HCT116 (cell line): ENCODE data around the gene SMARCA2. TPM values are rescaled to one million over a fixed set of nuclear protein-coding genes. Genes with fewer than 3 reads are reported as not detected.

Source experiments
- ATAC-seq: fragments of 200-7000 bp; cut with Tn5 transposase; 2 replicates; pipeline ENCODE4 v1.9.1; 2020; ENCODE audit warnings: mild to moderate bottlenecking, moderate library complexity
- BruUV-seq: library from RNA; stranded (reverse); fragments of 400-500 nt; replicated peaks from 2 replicates; lab custom pipeline; 2021; lab: Mats Ljungman, UMichigan
- CTCF ChIA-PET: fragments of 300-600 bp; sonication (Branson Sonifier 250); formaldehyde crosslinking; loops from one replicate; lab custom pipeline; 2021; ENCODE audit warnings: antibody characterized with exemption; lab: Charles Lee
- POLR2A ChIA-PET: fragments of 300-600, 350-600 bp; sonication (Branson Sonifier 250); formaldehyde crosslinking; loops from one replicate; lab custom pipeline; 2021; ENCODE audit warnings: antibody characterized with exemption; lab: Charles Lee
- RAD21 ChIA-PET, 2 experiments: fragments of 300-600 bp; sonication (Branson Sonifier 250); formaldehyde crosslinking; loops; one replicate each; lab custom pipeline; 2023; ENCODE audit warnings: low total read pairs in 2 of 2; ENCODE audit not compliant: uncharacterized antibody in 2 of 2, unreplicated experiment in 2 of 2, low non-redundant PET in 1 of 2; lab: Charles Lee
- DNase-seq: peaks from one replicate; pipeline ENCODE4 v3.0.0-alpha.2; 2010; ENCODE audit warnings: low read depth, low spot score
- H2AFZ ChIP-seq: fragments of 200-600 bp; shearing (Covaris generic), sonication (generic); 2 replicates; pipeline ENCODE4 v1.6.1; 2017; ENCODE audit warnings: low read depth, mixed run types, mixed read lengths, antibody characterized with exemption, low read length; ENCODE audit not compliant: poor library complexity, severe bottlenecking
- H3K27ac ChIP-seq: 2 replicates; pipeline ENCODE4 v1.5.1; 2012; ENCODE audit warnings: low read depth, low read length
- H3K27me3 ChIP-seq: fragments of 200-600 bp; sonication (generic); 2 replicates; pipeline ENCODE4 v1.6.1; 2016; ENCODE audit warnings: mixed run types, low read length, mixed read lengths; ENCODE audit not compliant: insufficient read depth
- H3K36me3 ChIP-seq, 2 experiments: fragments of 200-500 bp in 1 of 2; fragments of 200-600 bp in 1 of 2; sonication (Bioruptor generic) in 1 of 2; sonication (generic) in 1 of 2; 2 replicates each; pipeline versions ENCODE4 v1.5.1 to v1.6.1; 2014 to 2016; ENCODE audit warnings: low read length in 2 of 2, inconsistent platforms in 1 of 2, mixed read lengths in 1 of 2, mixed run types in 1 of 2; ENCODE audit not compliant: insufficient read depth in 2 of 2, control insufficient read depth in 1 of 2
- H3K4me1 ChIP-seq, 2 experiments: fragments of 200-600 bp in 1 of 2; sonication (generic) in 1 of 2; 2 replicates each; pipeline versions ENCODE4 v1.5.1 to v1.6.1; 2012 to 2017; ENCODE audit warnings: low read length in 2 of 2, inconsistent platforms in 1 of 2, mild to moderate bottlenecking in 1 of 2, mixed read lengths in 1 of 2, mixed run types in 1 of 2, moderate library complexity in 1 of 2; ENCODE audit not compliant: insufficient read depth in 2 of 2, control insufficient read depth in 1 of 2
- H3K4me2 ChIP-seq: fragments of 200-600 bp; sonication (generic); 2 replicates; pipeline ENCODE4 v1.6.1; 2017; ENCODE audit warnings: mixed run types, low read length, mixed read lengths
- H3K4me3 ChIP-seq, 2 experiments: fragments of 200-600 bp in 1 of 2; sonication (generic) in 1 of 2; replicated peaks in 1 of 2; 2 replicates each; pipeline ENCODE4 v1.5.1; 2011 to 2016; ENCODE audit warnings: low read length in 2 of 2, control low read depth in 1 of 2, low read depth in 1 of 2, mild to moderate bottlenecking in 1 of 2, mixed read lengths in 1 of 2, mixed run types in 1 of 2
- H3K79me2 ChIP-seq: fragments of 200-600 bp; sonication (generic); 2 replicates; pipeline ENCODE4 v1.6.1; 2017; ENCODE audit warnings: mild to moderate bottlenecking, mixed run types, low read length, moderate library complexity, mixed read lengths; ENCODE audit not compliant: insufficient read depth
- H3K9ac ChIP-seq: fragments of 200-600 bp; sonication (generic); 2 replicates; pipeline ENCODE4 v1.6.1; 2016; ENCODE audit warnings: low read length, mixed read lengths
- H3K9me2 ChIP-seq: fragments of 200-600 bp; sonication (generic), shearing (Covaris generic); 2 replicates; pipeline ENCODE4 v1.6.1; 2017; ENCODE audit warnings: mixed run types, mild to moderate bottlenecking, moderate library complexity; ENCODE audit not compliant: insufficient read depth
- H3K9me3 ChIP-seq, 2 experiments: fragments of 200-500 bp in 1 of 2; fragments of 200-600 bp in 1 of 2; sonication (Bioruptor generic) in 1 of 2; sonication (generic) in 1 of 2; 2 replicates each; pipeline ENCODE4 v1.6.1; 2014 to 2017; ENCODE audit warnings: low read length in 2 of 2, mixed read lengths in 2 of 2, inconsistent platforms in 1 of 2, low read depth in 1 of 2, mild to moderate bottlenecking in 1 of 2, mixed run types in 1 of 2, moderate library complexity in 1 of 2; ENCODE audit not compliant: control insufficient read depth in 1 of 2, insufficient read depth in 1 of 2
- H4K20me1 ChIP-seq: fragments of 200-600 bp; sonication (generic), shearing (Covaris generic); 2 replicates; pipeline ENCODE4 v1.6.1; 2017; ENCODE audit warnings: mixed run types, mild to moderate bottlenecking, moderate library complexity; ENCODE audit not compliant: insufficient read depth
- CBX3 ChIP-seq: IDR thresholded peaks from 2 replicates; pipeline ENCODE4 v1.6.1; 2012; ENCODE audit warnings: low read depth
- CEBPB ChIP-seq: IDR thresholded peaks from 2 replicates; pipeline ENCODE4 v1.6.1; 2012; ENCODE audit warnings: low read depth
- EZH2phosphoT487 ChIP-seq: fragments of 200-600 bp; IDR thresholded peaks from 2 replicates; pipeline ENCODE4 v1.6.1; 2018; ENCODE audit warnings: antibody characterized with exemption, borderline replicate concordance
- SIN3A ChIP-seq: IDR thresholded peaks from 2 replicates; pipeline ENCODE4 v1.6.1; 2012; ENCODE audit warnings: low read depth
- SP1 ChIP-seq: IDR thresholded peaks from 2 replicates; pipeline ENCODE4 v1.6.1; 2012; ENCODE audit warnings: low read depth
- SRF ChIP-seq: IDR thresholded peaks from 2 replicates; pipeline ENCODE4 v1.6.1; 2012; ENCODE audit warnings: low read depth
- ZBTB33 ChIP-seq: IDR thresholded peaks from 2 replicates; pipeline ENCODE4 v1.6.1; 2011; ENCODE audit warnings: mild to moderate bottlenecking, low read length, moderate library complexity; ENCODE audit not compliant: insufficient replicate concordance; ENCODE audit errors: extremely low read depth
- ZFX ChIP-seq: fragments of 450-650 bp; IDR thresholded peaks from 2 replicates; pipeline ENCODE4 v1.6.1; 2017
- intact Hi-C: fragments of 100-400 bp; cut with micrococcal nuclease; formaldehyde crosslinking; loops from 2 replicates; pipeline ENCODE4 v1.10.0; 2022
- total RNA-seq: library from RNA; stranded (reverse); gene quantifications from one replicate; pipeline ENCODE4 v1.2.1, GENCODE V29; 2021; ENCODE audit not compliant: unreplicated experiment

The SMARCA2 gene
- total RNA-seq, 1 experiment from 2014 or later: 14.7 TPM

DNA sequence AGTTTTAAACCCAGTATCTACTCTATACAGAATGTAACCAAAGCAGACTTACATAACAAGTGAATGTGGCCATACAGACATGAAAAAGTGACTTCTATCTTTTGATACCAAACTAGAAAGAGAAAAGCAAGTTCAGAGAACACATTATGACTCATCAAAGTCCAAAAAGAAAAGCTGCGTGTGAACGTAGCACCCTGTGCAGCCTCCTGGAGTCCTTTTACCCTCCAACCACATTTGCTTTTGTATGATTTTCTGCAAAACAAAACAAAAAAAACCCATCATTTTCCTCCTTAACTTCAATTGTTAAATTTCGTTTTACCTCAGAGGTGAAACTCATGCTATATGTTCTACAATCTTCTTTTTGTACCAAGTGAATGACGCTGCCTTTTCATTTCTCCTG is 2.8 kb upstream of the SMARCA2 start (continued):
- TF ChIP-seq CEBPB: no peak
- TF ChIP-seq ZFX: no peak
- no peak for TF ChIP-seq SRF
- TF ChIP-seq ZBTB33: no peak
- no peak for TF ChIP-seq SP1
- no peak for TF ChIP-seq CBX3

DNA sequence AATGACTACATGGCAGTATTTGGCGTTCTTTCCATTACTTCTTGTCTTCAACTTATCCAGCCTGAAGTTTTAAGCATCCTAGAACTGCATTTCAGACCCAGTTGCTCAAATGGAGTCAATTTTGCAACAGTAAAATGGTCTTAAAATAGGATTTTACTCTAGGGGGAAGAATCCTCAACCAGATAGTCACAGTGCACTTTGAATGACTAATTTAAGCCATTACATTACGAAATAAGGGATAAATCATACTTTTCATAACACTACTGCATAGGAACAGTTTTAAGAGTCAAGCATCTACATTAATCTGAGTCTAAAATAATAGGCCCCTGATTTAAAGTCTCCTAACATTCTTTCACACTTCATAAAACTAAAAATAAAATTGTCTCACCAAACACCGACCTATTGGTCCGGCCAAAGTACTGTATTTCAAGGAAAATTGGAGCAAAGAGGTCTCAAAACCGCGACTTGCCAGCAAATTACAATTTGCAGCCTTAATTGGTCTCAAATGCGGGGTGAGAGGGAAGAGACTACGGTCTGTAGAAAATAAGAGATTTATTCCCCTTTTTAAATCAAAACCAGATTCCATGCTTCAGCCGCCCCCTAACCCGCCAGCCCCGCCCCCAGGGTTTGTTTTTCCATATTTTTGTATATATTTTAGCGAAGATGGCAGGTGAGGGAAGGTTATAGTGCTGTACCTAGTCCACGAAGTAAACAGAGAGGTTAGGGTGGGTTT is 1.2 kb upstream of the SMARCA2 start:
- Histone ChIP-seq H3K4me2 (peak overlapping the region; percentile 93), H3K9ac (no peak overlapping the region), H4K20me1 (no peaks in the 10 kb centered on the region), H3K36me3 (no peaks in the 10 kb centered on the region), H3K79me2 (no peaks in the 10 kb centered on the region), H3K27ac (no peak overlapping the region), H3K4me1 (peaks cover 11 to 26% of the 10 kb centered on the region in 2 experiments; a peak in 3 of 4 replicates), H2AFZ (peak overlapping the region; percentile 95), H3K27me3 (peaks cover 29% of the 10 kb centered on the region), H3K4me3 (peak overlapping the region; percentile 57 to 66), H3K9me2 (no peaks in the 10 kb centered on the region), H3K9me3 (no peaks in the 10 kb centered on the region)
- ChIA-PET RAD21 (no interaction called here), CTCF (no interaction called here), POLR2A (no interaction called here)
- no TSS peak for BruUV-seq
- ATAC-seq: no peak
- DNase-seq: no peak
- intact Hi-C loops: loop anchor here (10.0 kb wide), 2 partner anchors 231 to 831 kb away; partner anchors contain the start of gene PUM3
- TF ChIP-seq EZH2phosphoT487 (0 out of 2 replicates have a peak, but pooled peaks have one; percentile 78), SIN3A (no peak)
